GM13977 (cell line): ENCODE results near the gene CACNA1S.

ENCODE experiments used
- DNase-seq: peaks from one replicate; pipeline ENCODE4 v3.0.0; 2012; ENCODE audit warnings: low spot score
- in situ Hi-C: fragments of 300-500 bp; cut with MboI; formaldehyde crosslinking; loops from one replicate; pipeline ENCODE4 v1.12.0; 2022; ENCODE audit warnings: low sequenced_read_pairs, low pct_unique_long_range_greater_than_20kb, mixed read lengths, inconsistent platforms; ENCODE audit not compliant: unreplicated experiment
- TF ChIP-seq, protein P1 (sequence below): IDR thresholded peaks from 2 replicates; pipeline ENCODE4 v1.5.1; 2012; ENCODE audit warnings: mild to moderate bottlenecking, control low read depth; ENCODE audit not compliant: insufficient read depth; ENCODE audit errors: extremely low read depth, missing control alignments

Gene CACNA1S

DNA sequence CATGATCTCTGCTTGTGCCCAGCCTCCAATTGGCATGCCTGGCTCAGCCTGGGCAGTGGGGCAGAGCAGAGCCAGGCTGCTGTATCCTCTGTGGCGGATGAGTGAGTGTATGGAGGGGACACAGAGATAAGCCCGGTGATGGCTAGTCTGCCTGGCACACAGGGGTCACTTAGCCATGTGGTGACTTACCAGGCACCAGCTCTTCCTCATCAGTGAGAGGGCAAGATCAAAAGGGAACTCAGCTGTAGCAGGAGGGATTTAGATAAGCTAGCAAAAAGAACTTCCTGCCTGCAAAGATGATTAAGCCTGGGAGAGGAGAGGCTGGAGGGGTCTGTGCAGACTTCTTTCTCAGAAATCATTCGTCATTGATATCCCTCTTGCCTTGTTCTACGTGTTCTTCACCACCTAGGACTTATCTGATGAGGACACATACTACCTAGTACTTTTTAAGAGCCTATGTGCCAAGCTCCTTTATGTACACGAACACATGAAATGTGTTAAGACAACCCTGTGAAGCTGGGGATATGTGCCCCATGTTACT, 96.6 kb downstream of the CACNA1S start:
- TF ChIP-seq, protein P1, sequence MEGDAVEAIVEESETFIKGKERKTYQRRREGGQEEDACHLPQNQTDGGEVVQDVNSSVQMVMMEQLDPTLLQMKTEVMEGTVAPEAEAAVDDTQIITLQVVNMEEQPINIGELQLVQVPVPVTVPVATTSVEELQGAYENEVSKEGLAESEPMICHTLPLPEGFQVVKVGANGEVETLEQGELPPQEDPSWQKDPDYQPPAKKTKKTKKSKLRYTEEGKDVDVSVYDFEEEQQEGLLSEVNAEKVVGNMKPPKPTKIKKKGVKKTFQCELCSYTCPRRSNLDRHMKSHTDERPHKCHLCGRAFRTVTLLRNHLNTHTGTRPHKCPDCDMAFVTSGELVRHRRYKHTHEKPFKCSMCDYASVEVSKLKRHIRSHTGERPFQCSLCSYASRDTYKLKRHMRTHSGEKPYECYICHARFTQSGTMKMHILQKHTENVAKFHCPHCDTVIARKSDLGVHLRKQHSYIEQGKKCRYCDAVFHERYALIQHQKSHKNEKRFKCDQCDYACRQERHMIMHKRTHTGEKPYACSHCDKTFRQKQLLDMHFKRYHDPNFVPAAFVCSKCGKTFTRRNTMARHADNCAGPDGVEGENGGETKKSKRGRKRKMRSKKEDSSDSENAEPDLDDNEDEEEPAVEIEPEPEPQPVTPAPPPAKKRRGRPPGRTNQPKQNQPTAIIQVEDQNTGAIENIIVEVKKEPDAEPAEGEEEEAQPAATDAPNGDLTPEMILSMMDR = no peak
- DNase-seq = no peak
- in situ Hi-C loops = no loop called here

DNA sequence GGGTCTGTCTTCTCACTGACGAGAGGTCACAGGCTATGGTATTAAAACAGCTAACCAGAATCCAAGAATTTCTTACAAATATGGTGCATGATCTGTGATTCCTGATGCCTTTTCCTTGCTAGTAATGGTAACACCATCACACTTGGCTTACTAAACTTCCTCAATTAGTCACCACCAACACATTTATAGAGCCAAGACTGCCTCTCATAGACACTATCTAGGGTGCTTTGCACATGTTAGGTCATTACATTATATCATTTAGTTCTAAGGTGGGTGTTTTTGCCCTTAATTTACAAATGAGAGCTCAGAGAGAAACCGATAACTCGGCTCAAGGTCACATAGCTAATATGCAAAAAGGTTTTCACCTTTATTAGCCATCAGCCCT, 97.4 kb downstream of the CACNA1S start:
- peak; percentile 68 for DNase-seq
- in situ Hi-C loops = no loop called here

DNA sequence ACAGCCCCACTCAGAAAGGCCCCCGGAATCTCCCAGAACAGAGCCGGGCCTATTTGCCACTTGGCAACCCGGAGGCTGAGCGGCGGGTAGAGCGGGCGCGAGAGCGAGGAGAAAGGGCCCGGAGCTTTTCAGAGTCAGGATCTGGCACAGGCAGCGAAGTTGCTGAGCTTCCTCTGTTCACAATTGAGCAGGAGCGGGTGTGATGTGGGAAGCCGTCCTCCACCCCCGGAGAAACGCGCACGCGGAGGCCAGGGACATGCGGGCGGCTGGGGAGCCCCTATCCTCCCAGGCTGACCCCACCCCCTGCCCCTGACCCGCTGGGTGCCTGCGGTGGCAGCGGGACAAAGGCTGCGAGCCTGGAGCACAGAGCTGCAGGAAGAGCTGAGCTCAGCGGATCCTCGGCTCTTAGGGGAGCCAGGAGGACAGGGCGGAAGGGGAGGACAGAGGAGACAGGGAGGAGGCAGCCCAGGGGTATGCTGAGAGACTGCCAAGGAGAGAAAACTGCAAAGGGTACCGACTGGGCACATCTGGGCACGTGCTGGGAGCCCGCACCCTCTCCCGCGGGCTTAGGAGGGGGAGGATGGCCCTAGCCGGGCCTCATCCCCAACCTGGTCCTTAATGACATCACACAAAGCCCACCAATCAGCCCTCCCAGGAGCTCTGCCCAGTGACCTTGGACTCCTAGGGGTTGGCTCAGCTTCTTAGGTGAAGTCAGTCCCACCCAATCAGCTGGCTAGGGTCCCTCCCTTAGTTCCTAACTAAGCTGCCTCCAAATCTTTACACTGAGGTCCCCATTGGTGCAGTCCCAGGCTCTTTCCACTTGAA, 98.0 kb downstream of the CACNA1S start:
- TF ChIP-seq, protein P1 = no peak
- in situ Hi-C loops = no loop called here
- peak; percentile 55 for DNase-seq

More for the DNA sequence above, 97.4 kb downstream of the CACNA1S start:
- TF ChIP-seq, protein P1 = no peak

DNA sequence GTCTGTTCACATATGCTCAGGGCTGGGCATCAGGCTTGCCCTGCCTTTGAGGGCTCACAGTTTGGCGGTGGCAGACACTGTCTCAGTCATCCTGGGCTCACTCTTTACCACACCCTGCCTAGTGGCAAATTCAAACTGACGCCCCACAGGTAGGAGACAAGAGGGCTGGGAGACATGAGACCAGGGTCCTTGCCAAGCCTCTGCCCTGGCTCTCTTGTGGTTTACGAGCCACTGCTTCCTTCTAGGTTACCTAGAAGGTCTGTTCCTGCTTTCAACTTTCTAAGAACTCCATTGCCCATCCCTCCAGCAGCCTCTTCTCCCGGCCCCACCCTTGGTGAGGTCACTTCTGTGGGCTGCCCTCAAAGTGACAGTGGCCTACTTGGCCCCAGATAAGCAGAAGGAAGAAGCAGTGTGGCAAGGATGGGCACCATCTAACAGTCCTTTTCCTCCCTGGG, 99.2 kb downstream of the CACNA1S start:
- in situ Hi-C loops = no loop called here
- no peak for DNase-seq
- TF ChIP-seq, protein P1 = no peak

- DNase-seq = no peak
- TF ChIP-seq, protein P1 = no peak
- in situ Hi-C loops = no loop called here
Observed at GRCh38 chr1:201011616-201012015, 100.6 kb downstream of the CACNA1S start.

DNA sequence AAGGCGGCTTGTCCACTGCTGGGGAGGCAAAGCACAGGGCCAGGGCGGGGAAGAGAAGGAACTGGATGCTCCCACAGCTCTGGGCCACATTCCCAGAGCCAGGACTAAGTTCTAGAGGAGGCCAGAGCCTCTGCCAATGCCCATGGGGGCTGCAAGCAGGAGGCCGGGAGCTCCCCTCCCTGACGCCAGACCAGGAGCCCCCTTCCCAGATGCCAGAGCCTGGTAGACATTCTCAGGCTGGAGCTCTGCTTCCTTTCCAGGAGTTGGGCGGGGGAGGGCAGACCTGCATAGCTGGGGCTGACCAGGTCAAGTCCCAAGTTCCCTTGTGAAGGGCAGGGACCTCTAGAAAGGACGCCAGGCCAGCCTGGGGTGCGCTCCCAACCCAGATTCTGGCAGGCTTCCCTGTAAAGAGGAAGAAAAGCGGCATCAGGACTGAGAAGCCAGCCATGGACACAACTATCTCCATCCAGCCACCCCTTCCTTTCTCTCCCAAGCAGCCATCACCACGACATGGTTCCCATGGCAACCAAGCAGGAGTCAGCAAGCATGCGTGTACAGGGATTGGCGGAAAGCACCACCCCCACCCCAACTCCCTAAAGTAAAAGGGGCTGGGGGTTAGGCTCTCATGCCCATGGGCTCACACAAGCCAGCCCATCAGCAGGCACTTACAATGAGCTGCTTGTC, 102.1 kb downstream of the CACNA1S start:
- TF ChIP-seq, protein P1 = no peak
- DNase-seq = no peak
- in situ Hi-C loops = no loop called here
